Glutamatergic neuron (in vitro differentiated cells): Measurements from ENCODE around the gene PADI1. TPM values are rescaled to one million over a fixed set of nuclear protein-coding genes. Genes with fewer than 3 reads are reported as not detected.

Experiments
- DNase-seq: peaks from one replicate; pipeline ENCODE4 v3.0.0; 2022
- H3K27ac Mint-ChIP-seq: one replicate; pipeline ENCODE4 v1.8.0; 2020; ENCODE audit warnings: mild to moderate bottlenecking, mixed read lengths, inconsistent platforms; ENCODE audit not compliant: unreplicated experiment
- H3K27me3 Mint-ChIP-seq: one replicate; pipeline ENCODE4 v1.8.0; 2020; ENCODE audit warnings: mild to moderate bottlenecking, moderate library complexity, mixed read lengths, inconsistent platforms; ENCODE audit not compliant: unreplicated experiment
- H3K36me3 Mint-ChIP-seq: one replicate; pipeline ENCODE4 v1.8.0; 2020; ENCODE audit warnings: mild to moderate bottlenecking, mixed read lengths, inconsistent platforms; ENCODE audit not compliant: unreplicated experiment
- H3K4me1 Mint-ChIP-seq: one replicate; pipeline ENCODE4 v1.8.0; 2020; ENCODE audit warnings: mild to moderate bottlenecking, low read depth, mixed read lengths, inconsistent platforms; ENCODE audit not compliant: unreplicated experiment
- H3K4me3 Mint-ChIP-seq: one replicate; pipeline ENCODE4 v1.8.0; 2020; ENCODE audit warnings: mild to moderate bottlenecking, mixed read lengths, inconsistent platforms; ENCODE audit not compliant: unreplicated experiment
- H3K9me3 Mint-ChIP-seq: one replicate; pipeline ENCODE4 v1.8.0; 2020; ENCODE audit warnings: mild to moderate bottlenecking, moderate library complexity, mixed read lengths, inconsistent platforms; ENCODE audit not compliant: unreplicated experiment
- microRNA-seq: library from miRNA; unstranded; fragments of <30 nt; microRNA quantifications from one replicate; pipeline ENCODE4, GENCODE V29; 2020; ENCODE audit not compliant: unreplicated experiment
- total RNA-seq: library from RNA; stranded (reverse); fragmentation: NEBNext Ultra II Directional; extraction: Animal tissue kit (Norgen Biotek cat#: 25700); gene quantifications from one replicate; pipeline ENCODE4 v1.2.1, GENCODE V29; 2021; ENCODE audit not compliant: unreplicated experiment
- TF ChIP-seq, protein P1 (sequence below): fragments of 200-600 bp; sonication (generic); IDR thresholded peaks from one replicate; pipeline ENCODE4 v1.5.0; 2021; ENCODE audit not compliant: partially characterized antibody, unreplicated experiment

Gene PADI1
- total RNA-seq, 1 donor from 2014 or later = not detected

DNA sequence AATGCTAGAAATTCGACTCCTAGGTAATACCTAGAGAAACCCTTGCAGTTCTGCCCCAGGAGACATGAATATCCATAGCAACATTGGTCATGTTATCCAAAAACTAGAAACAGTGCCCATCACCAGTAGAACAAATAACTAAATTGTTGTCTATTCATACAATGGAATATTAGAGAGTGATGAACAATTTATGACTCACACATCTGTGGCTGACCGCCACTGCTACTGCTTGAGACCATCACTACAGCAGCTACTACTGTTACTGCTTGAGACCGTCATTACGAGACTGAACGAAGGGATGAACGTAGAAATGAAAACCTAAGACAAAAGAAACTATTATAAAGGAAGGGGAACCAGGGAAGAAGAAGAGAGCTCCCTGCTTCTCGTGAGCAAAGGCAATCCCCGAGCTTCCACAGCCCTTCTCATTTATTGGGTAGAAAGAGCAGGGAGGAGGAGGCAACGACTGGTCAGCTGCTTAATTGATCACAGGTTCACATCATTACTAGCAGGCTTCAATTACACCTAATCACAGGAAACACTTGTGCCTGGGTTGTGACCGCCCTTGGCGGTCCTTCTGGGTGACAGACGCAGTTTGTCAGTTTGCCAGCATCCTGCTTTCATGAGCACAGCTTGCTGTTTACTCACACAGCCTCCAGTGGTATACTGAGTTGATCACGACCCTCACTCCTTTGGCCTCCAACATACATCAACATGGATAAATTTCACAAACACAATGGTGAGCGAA is 88.9 kb downstream of the PADI1 start:
- Mint-ChIP-seq H3K4me3 (no peak overlapping the region), H3K36me3 (peaks cover 2% of the 10 kb centered on the region), H3K9me3 (peaks cover 2% of the 10 kb centered on the region), H3K4me1 (no peaks in the 10 kb centered on the region), H3K27ac (no peak overlapping the region), H3K27me3 (no peaks in the 10 kb centered on the region)
- TF ChIP-seq, protein P1, sequence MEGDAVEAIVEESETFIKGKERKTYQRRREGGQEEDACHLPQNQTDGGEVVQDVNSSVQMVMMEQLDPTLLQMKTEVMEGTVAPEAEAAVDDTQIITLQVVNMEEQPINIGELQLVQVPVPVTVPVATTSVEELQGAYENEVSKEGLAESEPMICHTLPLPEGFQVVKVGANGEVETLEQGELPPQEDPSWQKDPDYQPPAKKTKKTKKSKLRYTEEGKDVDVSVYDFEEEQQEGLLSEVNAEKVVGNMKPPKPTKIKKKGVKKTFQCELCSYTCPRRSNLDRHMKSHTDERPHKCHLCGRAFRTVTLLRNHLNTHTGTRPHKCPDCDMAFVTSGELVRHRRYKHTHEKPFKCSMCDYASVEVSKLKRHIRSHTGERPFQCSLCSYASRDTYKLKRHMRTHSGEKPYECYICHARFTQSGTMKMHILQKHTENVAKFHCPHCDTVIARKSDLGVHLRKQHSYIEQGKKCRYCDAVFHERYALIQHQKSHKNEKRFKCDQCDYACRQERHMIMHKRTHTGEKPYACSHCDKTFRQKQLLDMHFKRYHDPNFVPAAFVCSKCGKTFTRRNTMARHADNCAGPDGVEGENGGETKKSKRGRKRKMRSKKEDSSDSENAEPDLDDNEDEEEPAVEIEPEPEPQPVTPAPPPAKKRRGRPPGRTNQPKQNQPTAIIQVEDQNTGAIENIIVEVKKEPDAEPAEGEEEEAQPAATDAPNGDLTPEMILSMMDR = no peak
- no peak for DNase-seq

DNA sequence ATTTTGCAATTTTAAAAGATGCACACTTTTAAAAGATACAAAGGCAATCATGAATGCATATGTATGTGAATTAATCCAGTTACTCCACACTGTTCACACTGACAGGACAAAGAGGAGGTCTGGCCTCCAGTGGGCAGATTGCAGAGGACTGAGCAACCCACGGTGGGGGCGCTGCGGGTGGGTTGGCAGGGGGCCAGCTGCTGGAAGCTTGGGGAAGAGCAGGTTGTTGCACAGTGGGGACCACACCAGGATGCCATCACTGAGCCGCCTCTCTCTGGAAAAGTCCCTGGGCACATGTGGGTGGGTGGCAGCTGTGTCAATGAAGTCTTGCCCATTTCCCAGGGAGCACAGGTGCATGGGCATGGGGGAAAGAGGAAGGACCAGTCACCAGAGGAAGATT is 90.4 kb downstream of the PADI1 start:
- Mint-ChIP-seq H3K4me3 (no peak overlapping the region), H3K27me3 (no peaks in the 10 kb centered on the region), H3K9me3 (peaks cover 2% of the 10 kb centered on the region), H3K27ac (no peak overlapping the region), H3K4me1 (no peaks in the 10 kb centered on the region), H3K36me3 (peaks cover 4% of the 10 kb centered on the region)
- TF ChIP-seq, protein P1 = no peak
- no peak for DNase-seq

Small RNA genes within 50 kb of the gene (microRNA-seq; reads per million reads assigned to microRNA genes)
- gene MIR3972 = not detected

Other genes starting within 250 kb of the PADI1 start
- gene MFAP2, start 224.5 kb upstream of the PADI1 start, total RNA-seq = 2.1 TPM
- gene ATP13A2, start 193.2 kb upstream of the PADI1 start, total RNA-seq = 65.0 TPM
- 58.9 TPM for gene SDHB, start 151.1 kb upstream of the PADI1 start, total RNA-seq
- gene PADI2, start 85.7 kb upstream of the PADI1 start, total RNA-seq = 0.74 TPM
- gene PADI3, start 44.0 kb downstream of the PADI1 start, total RNA-seq = not detected
- gene PADI4, start 103.1 kb downstream of the PADI1 start, total RNA-seq = not detected
- gene PADI6, start 167.1 kb downstream of the PADI1 start, total RNA-seq = not detected
- gene RCC2, start 234.5 kb downstream of the PADI1 start, total RNA-seq = 132 TPM